ENCODE results near the gene CACNA1C. TPM values are rescaled to one million over a fixed set of nuclear protein-coding genes. Genes with fewer than 3 reads are reported as not detected.

CACNA1C gene
- total RNA-seq, 2 experiments from 2014 or later = 0.04 TPM

DNA sequence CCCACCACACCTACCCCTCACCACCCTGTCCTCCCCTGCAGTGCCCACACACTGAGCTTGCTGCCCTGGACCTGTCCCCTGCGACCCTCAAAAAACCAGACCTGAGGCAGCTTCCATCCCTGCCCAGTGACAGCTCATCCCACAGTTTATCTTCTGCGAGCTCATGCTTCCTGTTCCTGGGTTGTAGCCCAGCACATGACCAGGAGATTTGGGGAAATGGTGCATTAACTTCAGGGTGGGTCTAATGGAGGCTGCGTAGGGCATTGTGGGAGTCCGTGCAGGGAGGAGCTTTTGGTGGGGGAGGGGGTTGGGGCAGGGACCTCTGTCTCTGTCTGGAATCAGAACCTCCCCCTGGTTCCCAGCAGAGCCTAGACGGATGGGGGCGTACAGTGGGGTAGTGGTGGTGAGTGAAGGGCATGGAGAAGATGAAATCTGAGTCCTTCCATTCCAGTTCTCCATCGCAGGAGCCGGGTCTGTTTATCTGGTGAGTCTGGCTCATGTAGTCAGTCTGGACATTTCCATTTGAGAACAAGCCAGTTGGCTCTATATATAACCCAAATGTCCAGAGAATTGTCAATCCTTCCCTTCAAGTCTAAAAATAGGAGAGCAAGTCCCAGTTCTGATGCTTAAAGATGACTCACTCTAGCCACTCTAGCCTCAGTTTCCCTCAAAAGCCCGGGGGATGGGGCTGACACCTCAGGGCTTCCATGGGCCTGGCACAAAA, 270.9 kb downstream of the CACNA1C start:
- CTCF ChIA-PET = no interaction called here

DNA sequence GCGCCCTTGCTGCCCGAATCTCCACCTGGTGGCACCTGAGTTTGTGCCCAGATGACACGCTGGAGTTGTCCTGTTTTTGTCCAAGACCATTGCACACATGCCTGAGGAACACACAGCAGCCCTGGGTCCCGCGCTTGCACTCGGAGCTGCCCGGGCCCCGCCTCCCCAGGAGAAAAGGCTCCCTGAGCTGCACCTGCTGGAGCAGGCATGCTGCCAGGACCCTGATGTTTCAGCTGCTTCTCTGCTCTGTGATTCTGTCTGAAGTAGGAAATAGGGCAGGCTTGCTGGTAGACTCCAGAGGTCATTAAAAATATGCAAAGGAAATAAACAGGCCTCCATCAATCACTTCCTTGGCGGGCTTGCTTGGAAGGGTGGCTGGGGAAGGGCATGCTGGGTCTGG, 271.6 kb downstream of the CACNA1C start:
- ChIA-PET POLR2A (no interaction called here), CTCF (no interaction called here)

More for the DNA sequence above, 270.9 kb downstream of the CACNA1C start:
- POLR2A ChIA-PET = no interaction called here

DNA sequence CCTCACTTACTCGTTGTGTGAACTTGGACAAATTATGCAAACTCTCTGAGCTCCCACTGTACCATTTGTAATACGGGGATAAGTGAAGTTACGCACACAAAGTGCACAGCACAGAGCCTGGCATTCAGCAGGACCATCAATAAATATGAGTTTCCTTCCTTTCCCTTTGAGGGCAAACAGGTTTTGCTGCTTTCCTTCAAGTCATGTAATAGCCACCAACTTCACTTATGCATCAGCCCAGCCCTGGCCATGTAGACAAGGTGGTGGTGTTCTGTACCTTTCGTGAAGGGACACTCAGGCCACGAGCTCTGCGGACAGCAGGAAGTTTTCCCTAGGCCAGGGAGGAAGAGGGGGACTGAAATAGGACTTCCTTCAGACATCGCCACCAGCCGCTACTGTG, 272.7 kb downstream of the CACNA1C start:
- ChIA-PET CTCF (no interaction called here), POLR2A (no interaction called here)

DNA sequence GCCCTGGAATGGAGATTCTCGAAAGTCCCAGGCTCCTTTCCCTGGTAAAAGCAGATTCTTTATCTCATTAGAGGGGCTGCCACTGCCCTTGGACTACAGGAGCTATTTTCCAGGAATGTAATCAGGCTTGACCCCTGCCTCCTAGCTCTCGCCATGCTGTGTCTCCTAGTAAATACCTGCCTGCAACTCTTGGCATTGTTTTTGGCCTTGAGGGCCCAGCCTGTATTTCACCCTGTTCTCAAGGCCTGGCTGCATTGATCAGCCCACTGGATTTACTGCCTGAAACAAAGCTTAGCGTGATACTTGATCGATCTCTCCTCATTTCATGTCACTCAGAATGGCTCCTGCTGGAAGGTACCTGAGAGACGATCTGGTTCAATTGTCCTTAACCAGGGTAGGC, 273.7 kb downstream of the CACNA1C start:
- CTCF ChIA-PET = no interaction called here
- POLR2A ChIA-PET = no interaction called here

DNA sequence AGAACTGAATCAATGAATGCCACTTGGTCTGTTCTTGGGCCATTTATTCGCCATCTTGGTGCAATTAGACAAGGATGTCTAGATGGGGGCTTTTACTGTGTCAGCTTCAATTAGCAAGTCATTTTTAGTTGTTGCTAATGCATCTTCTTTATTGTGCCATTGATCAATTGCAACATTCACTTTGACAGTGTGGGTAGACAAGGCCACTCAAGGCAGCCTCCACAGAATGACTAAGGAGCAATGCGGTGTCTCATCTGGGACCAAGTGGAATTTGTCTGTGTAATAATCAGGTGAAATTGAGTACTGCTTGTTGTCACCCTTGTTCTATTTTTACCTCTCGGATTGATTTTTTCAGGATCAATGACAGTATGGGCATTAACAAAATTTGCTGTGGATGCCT, 275.9 kb downstream of the CACNA1C start:
- CTCF ChIA-PET = interaction anchor here (0.6 kb wide), 1 partner anchor 66 kb away, joined by 4 read pairs; no protein-coding TSS in a partner anchor

DNA sequence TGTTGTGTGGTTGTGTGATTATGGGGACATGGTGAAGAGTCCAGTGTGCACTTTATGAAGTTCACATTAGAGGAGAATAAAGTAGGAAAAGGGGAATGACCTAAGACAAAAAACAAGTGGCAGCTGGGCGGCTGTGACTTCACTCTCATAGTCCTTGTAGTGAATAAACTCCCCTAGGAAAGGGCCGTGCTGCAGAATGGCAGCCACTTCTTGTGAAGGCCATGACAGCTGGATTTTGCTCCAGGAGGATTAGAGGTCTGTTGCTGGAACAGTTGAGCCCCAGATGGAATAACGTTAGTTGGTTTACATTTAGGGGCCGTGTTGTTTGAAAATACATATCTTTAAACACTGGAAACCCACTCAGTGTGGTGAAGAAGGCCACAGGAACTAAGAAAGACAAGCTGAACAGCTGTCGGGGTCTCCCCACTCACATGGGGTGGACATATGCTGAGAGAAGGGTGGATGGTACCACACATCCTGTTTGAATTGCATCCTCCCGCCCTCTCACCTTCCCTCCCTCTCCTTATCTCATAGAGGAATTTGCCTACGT, 276.9 kb downstream of the CACNA1C start:
- ChIA-PET CTCF (no interaction called here), POLR2A (no interaction called here)

More for the DNA sequence above, 275.9 kb downstream of the CACNA1C start:
- POLR2A ChIA-PET = no interaction called here

DNA sequence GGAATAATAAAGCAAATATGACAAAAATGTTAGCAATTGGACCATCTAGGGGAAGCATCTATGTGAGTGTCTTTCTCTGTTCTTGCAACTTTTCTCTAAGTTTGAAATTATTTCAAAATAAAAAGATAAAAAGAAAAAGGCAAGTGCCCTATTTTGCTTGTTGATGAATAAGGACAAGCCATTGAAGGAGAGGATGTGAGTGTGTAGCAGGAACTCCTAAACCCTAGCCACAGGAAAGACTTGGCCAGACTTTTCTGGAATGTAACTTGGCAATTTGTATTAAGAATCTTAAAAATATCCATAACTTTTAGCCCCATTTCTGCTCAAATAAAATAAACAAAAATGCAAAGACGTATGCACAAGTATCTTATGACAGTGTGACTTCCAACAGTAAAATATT, 279.4 kb downstream of the CACNA1C start:
- POLR2A ChIA-PET = no interaction called here
- CTCF ChIA-PET = no interaction called here

DNA sequence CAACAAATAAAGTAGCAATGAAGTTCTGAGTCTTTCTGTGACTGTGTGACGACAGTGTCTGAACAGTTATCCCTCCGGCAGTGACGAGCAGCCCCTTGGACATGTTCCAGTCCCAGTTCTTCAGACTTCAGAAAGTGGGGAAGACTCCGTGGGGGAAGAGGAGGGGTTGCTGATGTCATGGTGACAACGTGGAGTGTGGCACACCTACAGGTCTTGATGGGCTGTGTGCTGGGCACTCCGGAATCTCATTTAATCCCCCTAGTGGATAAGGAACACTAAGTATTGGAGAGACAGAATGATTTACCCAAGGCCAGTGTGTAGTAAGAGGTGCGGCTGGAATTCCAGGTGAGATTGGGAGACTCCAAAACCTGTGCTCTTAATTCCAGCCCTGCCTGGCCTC, 280.2 kb downstream of the CACNA1C start:
- POLR2A ChIA-PET = no interaction called here
- CTCF ChIA-PET = no interaction called here

DNA sequence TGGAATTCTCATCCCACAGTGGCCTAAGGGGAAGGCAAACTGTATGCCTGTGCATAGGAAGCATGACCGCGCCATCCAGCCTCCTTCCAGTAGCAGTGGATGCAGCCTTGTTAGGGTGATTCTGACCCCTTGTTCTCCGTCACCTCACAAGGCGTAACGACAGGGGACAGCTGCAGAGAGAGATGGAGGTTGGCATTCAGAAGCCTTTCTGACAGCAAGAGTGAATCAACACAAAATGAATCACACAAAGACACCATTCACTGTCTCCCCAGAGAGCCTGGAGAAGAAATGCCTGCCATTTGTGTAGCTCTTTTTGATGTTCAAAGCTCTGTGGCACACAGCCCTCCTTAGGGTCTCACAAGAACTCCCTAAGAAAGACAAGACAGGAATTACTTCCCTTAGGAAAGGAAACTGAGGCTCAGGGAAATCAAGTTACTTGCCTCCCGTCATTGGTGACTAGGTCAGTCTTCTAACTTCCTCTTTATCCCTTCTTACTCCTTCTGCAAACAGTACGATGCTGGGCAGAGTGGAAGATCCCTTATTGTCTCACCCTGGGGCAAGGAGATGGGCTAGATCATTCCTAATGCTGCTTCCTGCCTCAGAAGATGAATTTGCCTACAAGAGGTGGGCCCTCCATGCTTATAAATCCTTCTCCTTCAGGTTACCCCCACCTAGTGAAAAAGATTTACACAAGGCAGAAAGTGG, 280.9 kb downstream of the CACNA1C start:
- POLR2A ChIA-PET = no interaction called here
- CTCF ChIA-PET = no interaction called here

DNA sequence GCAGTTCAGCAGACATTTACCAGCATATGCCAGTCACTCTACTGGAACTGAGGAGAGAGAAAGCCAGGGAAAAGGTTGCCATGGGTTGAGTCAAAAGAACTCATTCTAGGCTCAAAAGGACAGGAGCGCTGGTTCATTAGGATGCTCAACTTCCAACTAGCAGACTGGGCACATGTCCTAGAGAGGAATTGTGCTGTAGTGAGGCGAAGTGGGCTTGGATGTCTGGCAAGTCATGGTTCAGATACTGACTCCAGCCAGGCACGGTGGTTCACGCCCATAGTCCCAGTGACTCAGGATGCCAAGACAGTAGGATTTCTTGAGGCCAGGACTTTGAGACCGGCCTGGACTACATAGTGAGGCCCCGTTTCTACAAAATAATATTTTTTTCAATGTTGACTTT, 281.5 kb downstream of the CACNA1C start:
- POLR2A ChIA-PET = no interaction called here
- CTCF ChIA-PET = no interaction called here

DNA sequence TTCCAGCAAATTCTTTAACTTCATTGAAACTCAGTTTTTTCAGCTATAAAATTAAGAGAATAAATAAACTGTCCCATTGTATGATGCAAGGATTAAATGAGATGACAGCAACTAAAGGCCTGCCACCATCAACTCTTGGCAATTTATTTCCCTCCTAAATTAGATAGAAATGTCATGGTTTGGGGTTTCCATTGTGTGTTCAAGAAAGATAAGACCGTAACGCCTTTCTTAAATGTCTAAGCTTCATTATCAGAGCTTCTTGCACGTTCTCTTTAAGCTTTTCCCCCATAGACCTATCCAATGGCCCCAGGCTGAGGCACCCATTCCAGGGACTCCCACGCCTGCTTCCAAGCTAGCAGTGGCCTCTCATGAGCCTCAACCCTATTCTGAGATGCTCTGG, 281.9 kb downstream of the CACNA1C start:
- CTCF ChIA-PET = no interaction called here
- POLR2A ChIA-PET = no interaction called here

DNA sequence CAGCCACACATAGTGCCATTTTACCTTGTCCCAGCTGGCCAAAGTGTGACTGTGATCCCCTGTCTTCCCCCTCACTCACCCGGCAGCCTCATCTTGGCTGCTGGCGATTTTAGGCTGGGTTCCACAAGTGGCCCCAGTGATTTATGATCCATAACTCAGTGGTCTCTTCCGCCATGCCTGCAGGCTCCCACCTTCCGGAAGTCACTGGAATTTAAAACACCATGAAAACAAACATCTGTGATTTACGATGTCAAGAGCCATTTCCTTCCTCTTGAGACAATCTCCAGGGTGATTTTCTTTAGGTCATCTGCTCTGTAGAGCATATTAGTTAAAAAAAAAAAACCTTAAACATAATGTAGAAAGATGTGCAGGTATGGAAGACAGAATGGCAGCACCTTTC, 282.3 kb downstream of the CACNA1C start:
- POLR2A ChIA-PET = no interaction called here
- CTCF ChIA-PET = no interaction called here

DNA sequence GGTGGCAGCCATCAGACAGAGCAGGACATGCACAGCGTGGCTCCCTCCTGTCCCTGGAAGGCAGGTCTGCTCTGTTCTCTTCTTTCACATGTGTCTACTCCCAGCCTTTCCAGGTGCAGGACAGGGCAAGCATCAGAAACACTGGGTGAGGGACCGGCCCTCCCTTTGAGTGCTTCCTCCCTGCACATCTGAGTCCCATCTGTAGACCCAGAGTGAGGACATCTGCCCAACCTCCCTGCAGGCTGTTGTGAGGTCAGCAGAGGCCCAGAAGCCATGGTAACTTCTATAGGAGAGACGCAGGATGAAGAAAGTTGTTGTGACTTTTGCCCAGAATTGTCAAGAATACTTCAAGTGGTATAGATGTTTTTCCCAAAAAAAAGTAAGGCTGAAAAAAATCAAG, 282.7 kb downstream of the CACNA1C start:
- CTCF ChIA-PET = no interaction called here

DNA sequence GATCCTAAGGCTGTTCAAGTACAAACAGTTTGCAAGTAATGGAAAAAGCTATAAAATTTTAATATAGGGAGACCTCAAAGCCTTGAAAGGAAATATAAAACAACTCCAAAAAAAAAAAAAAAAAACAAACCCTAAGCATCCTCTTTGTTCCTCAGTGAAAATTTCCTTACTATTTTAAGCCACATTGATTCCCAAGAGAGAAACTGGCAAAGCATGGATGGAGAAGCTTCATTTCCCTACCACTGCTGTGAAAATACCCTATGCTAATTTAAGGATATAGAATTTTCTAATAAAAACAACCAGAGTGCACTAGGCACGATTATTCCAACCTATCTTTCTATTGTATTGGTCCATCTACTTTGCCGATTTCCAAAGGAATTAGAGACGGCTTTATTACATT, 283.1 kb downstream of the CACNA1C start:
- POLR2A ChIA-PET = no interaction called here
- CTCF ChIA-PET = no interaction called here

More for the DNA sequence above, 282.7 kb downstream of the CACNA1C start:
- POLR2A ChIA-PET = no interaction called here

DNA sequence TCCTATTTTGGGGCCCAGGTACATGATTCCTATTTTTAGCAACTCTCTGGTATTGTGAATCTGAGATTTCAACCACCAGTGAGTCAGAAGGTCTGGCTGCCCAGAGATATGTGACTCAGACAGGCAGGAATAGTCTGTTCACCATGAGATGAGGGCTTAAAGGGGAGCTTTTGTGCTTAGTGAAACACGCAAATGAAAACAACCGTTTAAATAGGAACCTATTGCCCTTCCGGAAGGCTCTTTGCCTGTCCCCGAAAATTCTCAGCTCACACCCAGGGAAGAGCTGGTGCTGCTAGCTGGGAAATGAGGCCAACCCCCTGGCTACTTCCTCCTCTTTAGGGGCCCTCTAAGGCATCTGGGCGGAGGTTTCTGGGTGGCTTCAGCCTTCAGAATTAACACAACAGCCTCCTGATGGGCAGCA, 283.6 kb downstream of the CACNA1C start:
- POLR2A ChIA-PET = no interaction called here
- CTCF ChIA-PET = no interaction called here

DNA sequence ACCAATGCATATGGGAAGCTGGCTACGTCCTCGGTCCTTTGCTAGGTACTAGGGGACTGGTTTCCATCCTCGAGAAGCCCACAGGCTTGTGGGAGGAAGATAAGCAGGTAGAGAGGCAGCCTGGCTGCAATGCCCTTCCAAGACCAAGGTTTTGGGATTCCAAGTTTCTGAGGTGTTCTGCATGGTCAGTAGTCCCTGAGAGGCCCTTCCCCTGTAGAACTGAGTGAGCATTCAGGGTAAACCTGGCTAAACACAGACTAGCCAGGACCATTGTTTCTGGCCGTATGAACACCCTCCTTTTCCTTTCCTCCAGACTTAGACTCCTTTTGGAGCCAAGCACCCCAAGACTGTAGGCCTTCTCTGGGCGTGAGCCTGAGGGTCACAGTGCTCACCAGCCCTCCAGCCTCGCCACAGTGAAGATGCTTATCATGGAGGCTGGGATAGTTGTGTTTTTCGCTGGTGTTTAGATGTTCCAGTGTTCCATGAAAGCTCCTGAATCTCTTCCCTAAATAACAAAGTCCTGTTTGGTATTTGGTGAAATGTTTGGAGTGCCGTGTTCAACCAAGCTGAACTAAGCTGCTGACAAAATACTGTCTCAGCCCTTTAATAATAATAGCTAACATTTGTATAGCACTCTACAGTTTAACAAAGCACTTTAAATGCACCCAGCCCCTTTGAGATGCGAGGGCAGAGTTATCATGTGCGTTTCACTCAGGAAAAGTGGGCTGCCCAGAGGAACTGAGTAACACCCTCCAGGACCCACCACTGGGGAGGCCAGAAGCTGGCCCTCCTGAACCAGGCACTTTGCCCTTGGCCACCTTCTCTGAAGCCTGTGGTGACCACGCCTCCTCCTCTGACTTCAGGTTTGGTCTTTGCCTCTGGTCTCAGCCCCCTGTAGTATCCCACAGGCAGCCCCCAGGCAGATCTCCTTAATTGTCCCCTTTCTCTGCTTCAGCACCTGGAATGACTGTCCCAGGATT, 284.5 kb downstream of the CACNA1C start:
- CTCF ChIA-PET = no interaction called here
- POLR2A ChIA-PET = no interaction called here

DNA sequence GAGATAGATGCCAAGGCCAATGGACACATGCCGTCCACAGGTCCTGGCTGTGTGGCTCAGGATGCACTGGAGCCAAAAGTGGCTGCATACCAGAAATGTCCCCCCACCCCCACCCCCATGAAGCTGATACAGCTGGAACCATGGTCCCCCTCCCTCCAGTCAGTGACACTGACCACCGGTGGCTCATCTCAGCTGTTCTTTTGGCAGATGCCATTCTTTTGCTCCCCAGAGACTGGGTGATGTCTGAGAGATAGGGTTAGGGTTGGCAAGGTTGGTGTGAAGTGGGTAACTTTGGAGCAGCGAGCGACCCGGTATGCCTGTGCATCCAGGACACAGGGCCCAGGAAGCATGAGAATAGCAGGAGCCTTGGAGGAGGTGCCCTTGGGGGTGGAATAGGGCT, 285.6 kb downstream of the CACNA1C start:
- POLR2A ChIA-PET = interaction anchor here (0.6 kb wide), 1 partner anchor 676 kb away, joined by 4 read pairs; no protein-coding TSS in a partner anchor
- CTCF ChIA-PET = no interaction called here

DNA sequence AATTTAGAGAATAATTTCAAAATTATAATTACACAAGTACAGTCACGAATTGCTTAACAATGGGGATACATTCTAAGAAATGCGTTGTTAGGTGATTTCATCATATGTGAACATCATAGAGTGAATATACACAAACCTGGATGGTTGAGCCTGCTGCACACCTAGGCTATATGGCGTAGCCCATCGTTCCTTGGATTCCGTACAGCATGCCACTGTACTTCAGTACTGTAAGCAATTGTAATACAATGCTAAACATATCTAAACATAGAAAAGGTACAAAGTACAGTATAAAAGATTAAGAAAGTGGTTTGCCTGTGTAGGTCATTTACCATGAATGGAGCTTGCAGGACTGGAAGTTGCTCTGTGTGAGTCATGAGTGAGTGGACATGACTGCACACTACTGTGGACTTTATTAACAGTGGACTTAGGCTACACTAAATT, 286.2 kb downstream of the CACNA1C start:
- ChIA-PET CTCF (no interaction called here), POLR2A (interaction anchor here (0.6 kb wide), 1 partner anchor 675 kb away, joined by 4 read pairs; no protein-coding TSS in a partner anchor)

DNA sequence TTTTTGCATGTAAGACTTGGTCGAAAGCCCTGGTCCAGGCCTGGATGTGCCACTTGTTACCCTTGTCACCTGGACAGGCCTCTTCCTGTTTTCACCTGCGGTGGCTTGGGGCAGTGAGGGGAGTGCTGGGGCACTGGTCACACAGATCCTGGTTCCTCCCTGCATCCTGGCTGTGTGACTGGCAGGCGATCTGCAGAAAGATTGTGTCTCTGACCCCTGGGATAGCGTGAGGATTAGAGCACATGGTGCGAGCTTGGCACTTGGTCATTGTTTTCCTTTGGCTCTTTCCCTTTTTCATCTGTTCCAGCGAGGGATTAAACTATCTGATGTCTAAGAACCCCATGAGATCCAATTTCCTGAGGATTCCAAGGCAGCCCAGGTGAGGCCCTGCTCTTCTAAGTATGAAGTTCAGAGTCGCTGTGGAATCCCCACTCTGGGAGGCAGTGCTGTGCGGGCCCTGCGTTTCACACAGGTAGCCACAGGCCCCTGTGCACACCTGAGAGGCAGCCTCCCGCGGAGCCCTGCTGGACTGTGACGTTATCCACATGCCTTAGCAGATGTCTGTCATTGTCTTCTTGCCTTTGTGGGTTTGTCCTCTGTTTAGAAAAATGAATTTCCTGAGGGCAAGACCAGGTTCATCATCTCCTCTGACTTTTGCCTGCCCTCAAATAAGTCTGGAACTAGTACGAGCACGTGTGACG, 288.4 kb downstream of the CACNA1C start:
- POLR2A ChIA-PET = no interaction called here
- CTCF ChIA-PET = no interaction called here

DNA sequence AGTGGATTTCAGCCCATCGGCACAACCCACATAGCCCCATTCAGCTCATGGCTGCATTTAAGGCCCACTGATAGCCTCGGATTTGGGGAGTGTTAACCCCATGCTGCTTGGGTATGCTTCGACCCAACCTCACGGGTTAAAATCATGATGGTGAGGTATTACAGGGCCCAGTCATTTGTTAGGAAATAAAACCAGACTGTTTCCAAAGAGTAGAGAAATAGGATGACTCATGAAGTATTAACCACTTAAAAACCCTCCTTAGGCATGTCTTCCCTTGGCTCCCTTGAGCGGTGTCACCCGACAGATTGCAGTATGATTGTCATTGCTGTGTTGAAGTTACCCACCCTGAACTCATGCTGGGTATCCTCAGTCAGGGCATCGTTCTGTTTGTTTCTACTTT, 289.1 kb downstream of the CACNA1C start:
- CTCF ChIA-PET = no interaction called here
- POLR2A ChIA-PET = no interaction called here
